ENCODE results near the gene ACOT9. TPM values are rescaled to one million over a fixed set of nuclear protein-coding genes. Genes with fewer than 3 reads are reported as not detected.

The ACOT9 gene
- total RNA-seq, 1 experiment from 2014 or later: 33.6 TPM

- Histone ChIP-seq H3K27ac (ENCODE audit: low read depth, low read length, poor library complexity, severe bottlenecking) (no peak overlapping the region), H3K27me3 (replicated peaks; ENCODE audit: insufficient read depth, low read depth, low read length, poor library complexity) (no peaks in the 10 kb centered on the region), H3K9me3 (ENCODE audit: low read depth, low read length, poor library complexity, severe bottlenecking) (no peaks in the 10 kb centered on the region), H3K4me3 (ENCODE audit: low read depth, low read length, poor library complexity, severe bottlenecking) (peak overlapping the region; percentile 64), H3K36me3 (ENCODE audit: insufficient read depth, low read length, poor library complexity, severe bottlenecking) (peaks cover 13% of the 10 kb centered on the region), H3K4me1 (ENCODE audit: insufficient read depth, low read length, poor library complexity, severe bottlenecking) (no peaks in the 10 kb centered on the region)
- TF ChIP-seq, protein P1, sequence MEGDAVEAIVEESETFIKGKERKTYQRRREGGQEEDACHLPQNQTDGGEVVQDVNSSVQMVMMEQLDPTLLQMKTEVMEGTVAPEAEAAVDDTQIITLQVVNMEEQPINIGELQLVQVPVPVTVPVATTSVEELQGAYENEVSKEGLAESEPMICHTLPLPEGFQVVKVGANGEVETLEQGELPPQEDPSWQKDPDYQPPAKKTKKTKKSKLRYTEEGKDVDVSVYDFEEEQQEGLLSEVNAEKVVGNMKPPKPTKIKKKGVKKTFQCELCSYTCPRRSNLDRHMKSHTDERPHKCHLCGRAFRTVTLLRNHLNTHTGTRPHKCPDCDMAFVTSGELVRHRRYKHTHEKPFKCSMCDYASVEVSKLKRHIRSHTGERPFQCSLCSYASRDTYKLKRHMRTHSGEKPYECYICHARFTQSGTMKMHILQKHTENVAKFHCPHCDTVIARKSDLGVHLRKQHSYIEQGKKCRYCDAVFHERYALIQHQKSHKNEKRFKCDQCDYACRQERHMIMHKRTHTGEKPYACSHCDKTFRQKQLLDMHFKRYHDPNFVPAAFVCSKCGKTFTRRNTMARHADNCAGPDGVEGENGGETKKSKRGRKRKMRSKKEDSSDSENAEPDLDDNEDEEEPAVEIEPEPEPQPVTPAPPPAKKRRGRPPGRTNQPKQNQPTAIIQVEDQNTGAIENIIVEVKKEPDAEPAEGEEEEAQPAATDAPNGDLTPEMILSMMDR (conservative IDR thresholded peaks at IDR 0.05; ENCODE audit: low read depth, low read length): no peak
- TF ChIP-seq EZH2 (IDR thresholded peaks at IDR 0.05; ENCODE audit: borderline replicate concordance, low read depth, low read length, poor library complexity, severe bottlenecking): no peak
- ChIA-PET CTCF (no interaction called here), POLR2A (ENCODE audit: low non-redundant PET) (no interaction called here)
- no TSS peak for BruUV-seq (replicated peaks)
- DNase-seq (ENCODE audit: low spot score): no peak
- intact Hi-C loops (cut with micrococcal nuclease; ENCODE audit: unreplicated experiment): no loop called here
Measured at GRCh38 chrX:23668335-23668734, 74.7 kb downstream of the ACOT9 start.

- POLR2A ChIA-PET (ENCODE audit: low non-redundant PET): no interaction called here
- H3K27me3 ChIP-seq (replicated peaks; ENCODE audit: insufficient read depth, low read depth, low read length, poor library complexity): no peaks in the 10 kb centered on the region
- peak within 1 kb of the TSS; percentile 64 for H3K4me3 ChIP-seq (ENCODE audit: low read depth, low read length, poor library complexity, severe bottlenecking)
- peak within 1 kb of the TSS; percentile 79 for H3K27ac ChIP-seq (ENCODE audit: low read depth, low read length, poor library complexity, severe bottlenecking)
- H3K9me3 ChIP-seq (ENCODE audit: low read depth, low read length, poor library complexity, severe bottlenecking): no peaks in the 10 kb centered on the region
- intact Hi-C loops (cut with micrococcal nuclease; ENCODE audit: unreplicated experiment): no loop called here
- peak; percentile 85 for DNase-seq (ENCODE audit: low spot score)
- CTCF ChIA-PET: no interaction called here
- no peaks in the 10 kb centered on the region for H3K4me1 ChIP-seq (ENCODE audit: insufficient read depth, low read length, poor library complexity, severe bottlenecking)
- BruUV-seq (replicated peaks): no TSS peak
- H3K36me3 ChIP-seq (ENCODE audit: insufficient read depth, low read length, poor library complexity, severe bottlenecking): peaks cover 10% of the 10 kb centered on the region
- no peak for TF ChIP-seq EZH2 (IDR thresholded peaks at IDR 0.05; ENCODE audit: borderline replicate concordance, low read depth, low read length, poor library complexity, severe bottlenecking)
- TF ChIP-seq, protein P1 (conservative IDR thresholded peaks at IDR 0.05; ENCODE audit: low read depth, low read length): no peak
Measured at GRCh38 chrX:23667239-23668177, 75.6 kb downstream of the ACOT9 start, which contains the start of gene PRDX4. TSS of gene PRDX4 (plus strand) at chrX:23667493. CDS start at chrX:23667571, 78 bp downstream.

DNA sequence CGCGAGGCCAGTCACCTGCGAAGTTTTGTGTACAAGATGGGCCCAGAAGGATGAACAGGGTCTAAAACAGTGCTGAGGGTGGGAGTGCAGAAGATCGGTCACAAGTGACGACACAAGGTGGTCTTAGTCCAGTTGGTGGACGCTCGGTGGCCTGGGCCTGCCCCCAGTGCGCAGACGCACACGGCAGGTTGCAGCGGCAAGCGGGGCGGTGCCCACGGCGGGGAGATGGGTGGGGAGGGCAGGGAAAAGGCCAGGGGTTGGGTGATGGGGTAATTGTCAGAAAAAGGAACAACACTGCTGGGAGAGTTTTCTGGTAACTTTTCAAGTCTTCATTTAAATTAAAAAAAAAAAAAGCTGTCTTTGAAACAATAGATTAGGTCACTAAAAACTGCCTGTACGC is 76.8 kb downstream of the ACOT9 start:
- CTCF ChIA-PET: no interaction called here
- Histone ChIP-seq H3K4me3 (ENCODE audit: low read depth, low read length, poor library complexity, severe bottlenecking) (no peak overlapping the region), H3K4me1 (ENCODE audit: insufficient read depth, low read length, poor library complexity, severe bottlenecking) (no peaks in the 10 kb centered on the region), H3K27me3 (replicated peaks; ENCODE audit: insufficient read depth, low read depth, low read length, poor library complexity) (no peaks in the 10 kb centered on the region), H3K27ac (ENCODE audit: low read depth, low read length, poor library complexity, severe bottlenecking) (no peak overlapping the region), H3K36me3 (ENCODE audit: insufficient read depth, low read length, poor library complexity, severe bottlenecking) (peaks cover 4% of the 10 kb centered on the region), H3K9me3 (ENCODE audit: low read depth, low read length, poor library complexity, severe bottlenecking) (no peaks in the 10 kb centered on the region)
- POLR2A ChIA-PET (ENCODE audit: low non-redundant PET): no interaction called here
- TF ChIP-seq EZH2 (IDR thresholded peaks at IDR 0.05; ENCODE audit: borderline replicate concordance, low read depth, low read length, poor library complexity, severe bottlenecking): no peak
- TF ChIP-seq, protein P1 (conservative IDR thresholded peaks at IDR 0.05; ENCODE audit: low read depth, low read length): no peak
- intact Hi-C loops (cut with micrococcal nuclease; ENCODE audit: unreplicated experiment): no loop called here
- no peak for DNase-seq (ENCODE audit: low spot score)
- no TSS peak for BruUV-seq (replicated peaks)
